Measurements from ENCODE around the gene SLC26A6.

SLC26A6 gene

DNA sequence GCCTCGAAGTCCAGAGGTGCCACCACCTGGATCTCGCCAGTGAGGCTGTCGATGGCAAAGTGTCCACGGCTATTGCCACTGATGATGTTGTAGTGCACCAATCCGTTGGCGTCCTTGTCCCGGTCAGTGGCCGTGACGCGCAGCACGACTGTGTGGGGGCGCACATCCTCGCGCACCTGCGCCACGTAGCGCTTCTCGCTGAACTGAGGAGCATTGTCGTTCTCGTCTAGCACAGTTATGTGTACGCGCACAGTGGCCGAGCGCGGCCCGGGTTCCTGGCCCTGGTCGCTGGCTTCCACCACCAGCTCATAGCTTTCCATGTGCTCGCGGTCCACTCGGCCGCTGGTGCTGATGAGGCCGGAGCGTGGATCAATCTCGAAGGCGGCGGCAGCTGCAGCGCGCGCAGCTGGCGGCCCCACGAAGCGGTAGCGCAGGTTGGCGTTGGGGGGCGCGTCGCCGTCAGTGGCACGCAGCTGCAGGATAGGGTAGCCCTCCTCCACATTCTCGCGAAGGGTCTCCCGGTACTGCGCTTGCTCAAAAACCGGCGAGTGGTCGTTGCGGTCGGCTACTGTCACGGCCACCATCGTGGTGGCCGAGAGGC lies 25.6 kb upstream of the SLC26A6 start:
- TF ChIP-seq, protein P1, sequence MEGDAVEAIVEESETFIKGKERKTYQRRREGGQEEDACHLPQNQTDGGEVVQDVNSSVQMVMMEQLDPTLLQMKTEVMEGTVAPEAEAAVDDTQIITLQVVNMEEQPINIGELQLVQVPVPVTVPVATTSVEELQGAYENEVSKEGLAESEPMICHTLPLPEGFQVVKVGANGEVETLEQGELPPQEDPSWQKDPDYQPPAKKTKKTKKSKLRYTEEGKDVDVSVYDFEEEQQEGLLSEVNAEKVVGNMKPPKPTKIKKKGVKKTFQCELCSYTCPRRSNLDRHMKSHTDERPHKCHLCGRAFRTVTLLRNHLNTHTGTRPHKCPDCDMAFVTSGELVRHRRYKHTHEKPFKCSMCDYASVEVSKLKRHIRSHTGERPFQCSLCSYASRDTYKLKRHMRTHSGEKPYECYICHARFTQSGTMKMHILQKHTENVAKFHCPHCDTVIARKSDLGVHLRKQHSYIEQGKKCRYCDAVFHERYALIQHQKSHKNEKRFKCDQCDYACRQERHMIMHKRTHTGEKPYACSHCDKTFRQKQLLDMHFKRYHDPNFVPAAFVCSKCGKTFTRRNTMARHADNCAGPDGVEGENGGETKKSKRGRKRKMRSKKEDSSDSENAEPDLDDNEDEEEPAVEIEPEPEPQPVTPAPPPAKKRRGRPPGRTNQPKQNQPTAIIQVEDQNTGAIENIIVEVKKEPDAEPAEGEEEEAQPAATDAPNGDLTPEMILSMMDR (IDR thresholded peaks at IDR 0.05; ENCODE audit: low read depth, low read length): no peak
- DNase-seq (ENCODE audit: low read depth in 2 of 2): no peak
- peak overlapping the region in 1 of 2 donors; percentile 53 for H3K4me3 ChIP-seq (replicated peaks in 1 of 2; ENCODE audit: low read depth in 2 of 2, low read length in 2 of 2)

DNA sequence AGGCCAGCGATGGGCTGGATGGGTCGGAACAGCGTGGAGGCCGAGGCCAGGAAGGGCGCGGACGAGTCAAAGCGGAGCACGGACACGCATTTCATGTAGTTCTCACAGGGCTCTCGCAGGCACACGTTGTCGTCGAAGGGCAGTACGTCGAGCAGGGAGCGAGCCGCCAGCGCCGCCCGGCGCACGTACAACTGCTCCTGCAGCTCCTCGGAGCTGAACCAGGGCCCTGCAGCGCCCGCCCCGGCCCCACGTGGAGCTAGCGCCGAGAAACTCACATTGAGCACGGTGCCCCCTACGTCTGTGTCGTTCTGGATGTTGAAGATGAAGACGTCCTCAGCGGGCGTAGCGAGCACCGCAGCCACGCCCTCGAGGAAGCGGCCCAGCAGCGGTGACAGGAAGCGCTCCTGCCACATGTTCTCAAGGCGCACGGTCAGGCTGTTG lies 21.6 kb upstream of the SLC26A6 start:
- peak overlapping the region in 1 of 2 donors; percentile 48 for H3K4me3 ChIP-seq (replicated peaks in 1 of 2; ENCODE audit: low read depth in 2 of 2, low read length in 2 of 2)
- DNase-seq (ENCODE audit: low read depth in 2 of 2): peak; percentile 5 to 9
- TF ChIP-seq, protein P1 (IDR thresholded peaks at IDR 0.05; ENCODE audit: low read depth, low read length): no peak

DNA sequence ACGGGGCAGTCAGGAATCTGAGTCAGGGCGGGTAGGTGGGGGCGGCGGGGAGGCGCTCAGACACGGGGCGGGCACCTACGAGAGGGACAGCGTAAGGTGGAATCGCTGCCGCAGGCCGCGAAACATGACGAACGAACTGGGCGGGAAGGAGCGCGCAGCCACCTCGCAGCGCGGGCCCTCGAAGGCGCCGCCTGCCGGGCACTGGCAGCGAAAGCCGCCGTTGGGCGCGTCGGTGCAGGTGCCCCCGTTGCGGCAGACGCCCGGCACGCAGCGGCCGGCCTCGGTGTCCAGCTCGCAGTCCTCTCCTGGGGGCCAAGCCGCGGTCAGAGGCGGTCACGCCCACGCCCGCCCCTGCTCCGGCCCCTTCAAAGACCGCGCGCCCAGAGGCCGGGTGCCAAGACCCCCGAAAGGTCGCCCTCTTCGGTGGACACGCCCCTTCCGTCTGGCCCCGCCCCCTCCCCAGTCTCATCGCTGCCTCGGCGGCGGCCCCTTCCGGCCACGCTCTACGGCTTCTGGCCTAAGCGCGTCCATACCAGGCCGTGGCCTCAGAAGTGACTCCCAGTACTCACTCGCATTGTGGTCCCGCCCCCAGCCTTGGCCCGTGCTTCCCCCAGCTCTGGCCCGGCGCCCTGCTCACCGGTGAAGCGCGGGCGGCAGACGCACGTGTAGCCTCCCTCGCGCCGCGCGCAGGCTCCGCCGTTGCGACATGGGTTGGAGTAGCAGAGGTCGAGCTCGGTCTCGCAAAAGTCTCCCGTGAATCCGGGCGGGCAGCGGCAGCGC lies 21.0 kb upstream of the SLC26A6 start:
- TF ChIP-seq, protein P1 (IDR thresholded peaks at IDR 0.05; ENCODE audit: low read depth, low read length): no peak
- H3K4me3 ChIP-seq (replicated peaks in 1 of 2; ENCODE audit: low read depth in 2 of 2, low read length in 2 of 2): peak overlapping the region; percentile 40 to 48
- peak; percentile 74 to 77 for DNase-seq (ENCODE audit: low read depth in 2 of 2)

DNA sequence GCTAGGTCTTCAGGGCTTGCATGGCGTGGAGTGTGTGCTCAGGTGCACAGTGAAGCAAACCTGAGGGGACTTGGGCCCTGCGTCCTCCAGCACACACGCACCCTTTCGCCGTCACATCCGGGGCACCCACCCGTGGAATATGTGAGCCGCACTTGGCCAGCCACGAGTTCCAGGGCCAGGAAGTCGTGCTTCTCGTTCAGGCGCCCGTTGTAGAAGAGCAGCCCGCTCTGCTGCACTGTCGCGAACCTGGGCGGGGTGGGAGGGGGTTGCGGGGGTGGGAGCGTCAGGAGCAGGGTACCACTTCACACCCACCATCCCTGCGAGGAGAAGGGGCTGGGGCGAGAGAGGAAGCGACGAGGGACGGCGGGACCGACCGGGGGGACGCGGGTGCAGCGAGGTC lies 20.3 kb upstream of the SLC26A6 start:
- TF ChIP-seq, protein P1 (IDR thresholded peaks at IDR 0.05; ENCODE audit: low read depth, low read length): no peak
- DNase-seq (ENCODE audit: low read depth in 2 of 2): no peak
- peak overlapping the region; percentile 19 to 48 for H3K4me3 ChIP-seq (replicated peaks in 1 of 2; ENCODE audit: low read depth in 2 of 2, low read length in 2 of 2)

DNA sequence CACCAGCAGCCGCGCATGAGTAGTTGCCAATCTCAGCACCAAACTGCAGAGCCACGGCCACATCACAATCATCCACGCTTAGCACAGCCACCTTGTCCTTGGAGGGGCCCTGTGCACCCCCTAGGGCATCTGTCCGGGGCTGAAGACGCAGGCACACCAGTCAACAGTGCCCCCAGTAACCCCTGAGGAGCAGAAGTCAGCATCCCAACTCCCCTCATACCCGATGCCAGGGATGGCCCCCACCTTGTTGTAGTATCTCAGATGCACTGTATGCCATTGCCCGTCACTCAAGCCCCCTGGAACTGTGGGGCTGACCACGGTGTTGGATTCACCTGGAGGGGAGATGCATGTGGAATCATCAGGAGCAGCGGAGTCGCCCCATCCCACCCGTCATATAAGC lies 19.8 kb upstream of the SLC26A6 start:
- no peak overlapping the region for H3K4me3 ChIP-seq (replicated peaks in 1 of 2; ENCODE audit: low read depth in 2 of 2, low read length in 2 of 2)
- no peak for DNase-seq (ENCODE audit: low read depth in 2 of 2)
- TF ChIP-seq, protein P1 (IDR thresholded peaks at IDR 0.05; ENCODE audit: low read depth, low read length): no peak

DNA sequence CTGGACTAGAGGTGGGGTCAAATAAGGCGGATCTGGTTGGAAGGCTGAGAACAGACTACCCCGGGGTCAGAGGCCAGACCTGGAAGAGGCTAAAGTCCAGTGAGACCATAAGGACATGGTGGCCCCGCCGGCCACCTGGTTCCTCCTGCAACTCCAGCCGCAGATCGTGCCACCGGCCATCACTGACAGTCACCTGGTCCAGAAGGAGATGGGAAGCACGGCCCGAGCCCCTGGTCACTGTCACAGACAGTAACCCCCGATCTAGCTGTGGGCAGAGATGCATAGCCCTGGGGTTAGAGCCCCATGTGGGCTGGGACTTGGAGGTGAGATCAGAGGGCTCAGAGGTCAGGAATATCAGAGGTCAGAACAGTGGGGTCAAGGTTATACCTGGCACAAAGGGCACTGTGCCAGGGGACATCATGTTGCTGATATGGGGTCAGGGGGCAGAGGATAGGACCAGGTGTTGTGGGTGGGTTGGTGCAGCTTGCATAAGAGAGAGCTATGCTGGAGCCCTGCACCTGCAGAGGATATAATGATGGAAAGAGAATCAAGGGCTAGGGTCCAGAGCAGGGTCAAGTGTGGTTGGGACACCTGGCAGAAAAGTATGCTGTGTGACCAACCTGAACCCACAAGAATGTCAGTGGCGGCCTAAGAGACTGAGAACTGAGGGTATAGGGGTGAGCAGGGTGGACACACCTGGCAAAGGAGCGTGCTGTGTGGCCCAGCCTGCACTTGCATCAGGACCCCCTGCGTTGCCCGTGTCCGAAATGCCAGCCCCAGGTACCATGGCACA lies 17.9 kb upstream of the SLC26A6 start:
- H3K4me3 ChIP-seq (replicated peaks in 1 of 2; ENCODE audit: low read depth in 2 of 2, low read length in 2 of 2): no peak overlapping the region
- DNase-seq (ENCODE audit: low read depth in 2 of 2): no peak
- TF ChIP-seq, protein P1 (IDR thresholded peaks at IDR 0.05; ENCODE audit: low read depth, low read length): no peak

Measured in cardiac fibroblast (primary cell).